CD4-positive, alpha-beta T cell treated with Interleukin-2 at 100 ng/mL for 4 hours (primary cell): ENCODE results near the gene ZFP36L1.

Experiments used
- DNase-seq: peaks from one replicate; pipeline ENCODE4 v3.0.0-alpha.2; 2020; ENCODE audit warnings: low spot score

ZFP36L1 gene

DNA sequence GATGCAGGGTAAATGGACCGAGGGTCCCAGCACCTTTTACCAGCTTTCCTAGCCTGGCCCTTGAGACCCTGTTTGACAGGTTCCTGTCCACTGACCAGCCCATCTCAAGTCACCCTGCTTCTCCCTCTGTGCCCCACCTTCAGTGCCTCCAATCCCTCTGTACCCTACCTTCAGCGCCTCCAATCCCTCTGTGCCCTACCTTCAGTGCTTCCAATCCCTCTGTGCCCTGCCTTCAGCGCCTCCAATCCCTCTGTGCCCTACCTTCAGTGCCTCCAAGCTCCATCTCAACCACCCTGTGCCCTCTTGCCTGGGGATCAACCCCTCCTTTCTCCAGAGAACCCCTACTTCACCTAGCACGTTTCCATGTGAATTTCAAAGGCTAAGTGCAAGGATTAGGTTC is 54.3 kb downstream of the ZFP36L1 start:
- no peak for DNase-seq
